CD4-positive, CD25-positive, alpha-beta regulatory T cell (primary cell): ENCODE data around the gene SRGAP1. TPM values are rescaled to one million over a fixed set of nuclear protein-coding genes. Genes with fewer than 3 reads are reported as not detected.

Source experiments
- ATAC-seq, 2 donors: fragments of 150-1000 bp; cut with Tn5 transposase; one replicate each; pipeline ENCODE4 v1.10.0; 2021; ENCODE audit warnings: low read depth in 2 of 2, moderate number of reproducible peaks in 2 of 2, moderate library complexity in 1 of 2
- DNase-seq, 3 donors: peaks; one replicate each; pipeline versions ENCODE4 v3.0.0 to v3.0.0-alpha.2; 2012 to 2022; ENCODE audit warnings: mixed read lengths in 1 of 3
- H3K27ac ChIP-seq: one replicate; pipeline ENCODE4 v1.7.0; 2013; ENCODE audit warnings: mild to moderate bottlenecking, low read length; ENCODE audit not compliant: insufficient read depth, poor library complexity, severe bottlenecking
- H3K27me3 ChIP-seq: one replicate; pipeline ENCODE4 v1.7.0; 2013; ENCODE audit warnings: low read length; ENCODE audit not compliant: control insufficient read depth, insufficient read depth
- H3K36me3 ChIP-seq: one replicate; pipeline ENCODE4 v1.7.0; 2013; ENCODE audit warnings: mild to moderate bottlenecking, low read length, moderate library complexity; ENCODE audit not compliant: control insufficient read depth, insufficient read depth
- H3K4me1 ChIP-seq: 2 replicates; pipeline ENCODE4 v1.7.0; 2013; ENCODE audit warnings: mild to moderate bottlenecking, low read length; ENCODE audit not compliant: insufficient read depth, control insufficient read depth, poor library complexity, severe bottlenecking
- H3K4me3 ChIP-seq: one replicate; pipeline ENCODE4 v1.7.0; 2013; ENCODE audit warnings: low read depth, mild to moderate bottlenecking, low read length, moderate library complexity
- H3K9me3 ChIP-seq, 2 experiments: 1 replicate in 1 of 2; 2 replicates in 1 of 2; pipeline ENCODE4 v1.7.0; 2013; ENCODE audit warnings: low read length in 2 of 2, mild to moderate bottlenecking in 1 of 2, moderate library complexity in 1 of 2; ENCODE audit not compliant: control insufficient read depth in 2 of 2
- H3K27ac Mint-ChIP-seq, 3 donors: one replicate each; pipeline ENCODE4 v1.8.0; 2020 to 2022; ENCODE audit warnings: mild to moderate bottlenecking in 3 of 3, mixed read lengths in 3 of 3, moderate library complexity in 2 of 3
- H3K27me3 Mint-ChIP-seq: one replicate; pipeline ENCODE4 v1.8.0; 2022; ENCODE audit warnings: mild to moderate bottlenecking, mixed read lengths
- H3K36me3 Mint-ChIP-seq: one replicate; pipeline ENCODE4 v1.8.0; 2020; ENCODE audit warnings: mixed read lengths
- H3K4me1 Mint-ChIP-seq, 4 donors: one replicate each; pipeline ENCODE4 v1.8.0; 2020 to 2022; ENCODE audit warnings: mixed read lengths in 4 of 4, mild to moderate bottlenecking in 1 of 4
- H3K4me3 Mint-ChIP-seq, 4 donors: one replicate each; pipeline ENCODE4 v1.8.0; 2020 to 2022; ENCODE audit warnings: mild to moderate bottlenecking in 4 of 4, mixed read lengths in 4 of 4, moderate library complexity in 3 of 4
- H3K9me3 Mint-ChIP-seq, 7 donors: one replicate each; pipeline ENCODE4 v1.8.0; 2020 to 2022; ENCODE audit warnings: mixed read lengths in 7 of 7, mild to moderate bottlenecking in 3 of 7, moderate library complexity in 2 of 7
- polyA plus RNA-seq, 4 donors: library from polyadenylated mRNA; unstranded; fragments of 300-500 nt; fragmentation: Illumina TruSeq; gene quantifications; one replicate each; pipeline ENCODE4 v1.2.3, GENCODE V29; 2021
- total RNA-seq: library from RNA; stranded (reverse); gene quantifications from one replicate; pipeline ENCODE4 v1.2.3, GENCODE V29; 2022

The SRGAP1 gene
- total and polyA plus RNA-seq, 5 donors from 2014 or later: 0.01 to 0.07 (median 0.02) TPM; not detected in 1

GRCh38 chr12:63889721-63890509 is 45.4 kb downstream of the SRGAP1 start:
- DNase-seq (no peak), ATAC-seq (no peak)
- Mint-ChIP-seq H3K4me1 (no peaks in the 10 kb centered on the region), H3K27me3 (peaks cover 4% of the 10 kb centered on the region), H3K27ac (no peak overlapping the region), H3K36me3 (no peaks in the 10 kb centered on the region), H3K9me3 (peaks cover 0 to 2% (median 0%) of the 10 kb centered on the region in 7 donors), H3K4me3 (no peak overlapping the region)
- no peak overlapping the region for H3K4me3 ChIP-seq
- H3K9me3 ChIP-seq: no peaks in the 10 kb centered on the region
- no peaks in the 10 kb centered on the region for H3K4me1 ChIP-seq
- H3K27ac ChIP-seq: no peak overlapping the region
- no peaks in the 10 kb centered on the region for H3K36me3 ChIP-seq
- no peaks in the 10 kb centered on the region for H3K27me3 ChIP-seq

- DNase-seq: no peak
- no peak overlapping the region for H3K4me3 Mint-ChIP-seq
- H3K27ac ChIP-seq: no peak overlapping the region
Observed at GRCh38 chr12:63893170-63893569, 48.7 kb downstream of the SRGAP1 start.

GRCh38 chr12:63894132-63894531 is 49.6 kb downstream of the SRGAP1 start:
- Histone ChIP-seq H3K36me3 (no peaks in the 10 kb centered on the region), H3K4me1 (no peaks in the 10 kb centered on the region), H3K9me3 (no peaks in the 10 kb centered on the region), H3K4me3 (no peak overlapping the region), H3K27me3 (no peaks in the 10 kb centered on the region), H3K27ac (no peak overlapping the region)
- Mint-ChIP-seq H3K27ac (no peak overlapping the region), H3K4me1 (no peaks in the 10 kb centered on the region), H3K36me3 (no peaks in the 10 kb centered on the region), H3K27me3 (peaks cover 5% of the 10 kb centered on the region), H3K4me3 (peak overlapping the region in 1 of 4 donors; percentile 18), H3K9me3 (peaks cover 0 to 2% (median 0%) of the 10 kb centered on the region in 7 donors)
- DNase-seq (no peak), ATAC-seq (no peak)

More at GRCh38 chr12:63893170-63893569, 48.7 kb downstream of the SRGAP1 start:
- peaks cover 0 to 2% (median 0%) of the 10 kb centered on the region in 7 donors for H3K9me3 Mint-ChIP-seq
- Histone ChIP-seq H3K36me3 (no peaks in the 10 kb centered on the region), H3K4me3 (no peak overlapping the region), H3K27me3 (no peaks in the 10 kb centered on the region), H3K4me1 (no peaks in the 10 kb centered on the region), H3K9me3 (no peaks in the 10 kb centered on the region)
- no peaks in the 10 kb centered on the region for H3K4me1 Mint-ChIP-seq
- no peak for ATAC-seq
- H3K36me3 Mint-ChIP-seq: no peaks in the 10 kb centered on the region
- H3K27ac Mint-ChIP-seq: no peak overlapping the region
- H3K27me3 Mint-ChIP-seq: peaks cover under 1% of the 10 kb centered on the region

- H3K4me1 Mint-ChIP-seq: no peaks in the 10 kb centered on the region
Observed at GRCh38 chr12:63895841-63896240, 51.3 kb downstream of the SRGAP1 start.

GRCh38 chr12:63897931-63898330 is 53.4 kb downstream of the SRGAP1 start:
- Mint-ChIP-seq H3K27me3 (peaks cover 9% of the 10 kb centered on the region), H3K4me3 (no peak overlapping the region), H3K27ac (no peak overlapping the region), H3K4me1 (no peaks in the 10 kb centered on the region), H3K36me3 (no peaks in the 10 kb centered on the region), H3K9me3 (no peaks in the 10 kb centered on the region)
- ATAC-seq (no peak), DNase-seq (no peak)
- H3K4me3 ChIP-seq: no peak overlapping the region
- no peaks in the 10 kb centered on the region for H3K4me1 ChIP-seq
- no peaks in the 10 kb centered on the region for H3K36me3 ChIP-seq
- no peaks in the 10 kb centered on the region for H3K27me3 ChIP-seq
- H3K9me3 ChIP-seq: no peaks in the 10 kb centered on the region
- no peak overlapping the region for H3K27ac ChIP-seq

More at GRCh38 chr12:63895841-63896240, 51.3 kb downstream of the SRGAP1 start:
- Histone ChIP-seq H3K27ac (no peak overlapping the region), H3K27me3 (no peaks in the 10 kb centered on the region), H3K4me1 (no peaks in the 10 kb centered on the region), H3K9me3 (no peaks in the 10 kb centered on the region), H3K4me3 (no peak overlapping the region), H3K36me3 (no peaks in the 10 kb centered on the region)
- Mint-ChIP-seq H3K4me3 (no peak overlapping the region), H3K36me3 (no peaks in the 10 kb centered on the region), H3K27ac (no peak overlapping the region), H3K9me3 (peaks cover 0 to 2% (median 0%) of the 10 kb centered on the region in 7 donors), H3K27me3 (peaks cover 5% of the 10 kb centered on the region)
- DNase-seq (no peak), ATAC-seq (no peak)

GRCh38 chr12:63898764-63899337 is 54.4 kb downstream of the SRGAP1 start:
- DNase-seq: no peak
- Histone ChIP-seq H3K9me3 (no peaks in the 10 kb centered on the region), H3K36me3 (no peaks in the 10 kb centered on the region), H3K4me3 (no peak overlapping the region), H3K27ac (no peak overlapping the region), H3K27me3 (no peaks in the 10 kb centered on the region), H3K4me1 (no peaks in the 10 kb centered on the region)
- no peak overlapping the region for H3K27ac Mint-ChIP-seq
- no peaks in the 10 kb centered on the region for H3K4me1 Mint-ChIP-seq
- H3K9me3 Mint-ChIP-seq: no peaks in the 10 kb centered on the region
- H3K36me3 Mint-ChIP-seq: no peaks in the 10 kb centered on the region
- ATAC-seq: no peak
- no peak overlapping the region for H3K4me3 Mint-ChIP-seq
- H3K27me3 Mint-ChIP-seq: peaks cover 12% of the 10 kb centered on the region

- H3K9me3 Mint-ChIP-seq: no peaks in the 10 kb centered on the region
- H3K36me3 Mint-ChIP-seq: no peaks in the 10 kb centered on the region
- H3K4me3 Mint-ChIP-seq: no peak overlapping the region
- H3K9me3 ChIP-seq: no peaks in the 10 kb centered on the region
- peaks cover 12% of the 10 kb centered on the region for H3K27me3 Mint-ChIP-seq
- no peak for ATAC-seq
- no peaks in the 10 kb centered on the region for H3K4me1 Mint-ChIP-seq
- H3K36me3 ChIP-seq: no peaks in the 10 kb centered on the region
- DNase-seq: no peak
- H3K4me1 ChIP-seq: no peaks in the 10 kb centered on the region
- no peak overlapping the region for H3K27ac Mint-ChIP-seq
- peaks cover 3% of the 10 kb centered on the region for H3K27me3 ChIP-seq
- no peak overlapping the region for H3K27ac ChIP-seq
- H3K4me3 ChIP-seq: no peak overlapping the region
Observed at GRCh38 chr12:63899396-63899795, 54.9 kb downstream of the SRGAP1 start.
